OCI-LY3 (cell line): ENCODE data around the gene TMEM97.

Experiments
- EZH2phosphoT487 ChIP-seq: fragments of 200-600 bp; shearing (Covaris generic); IDR thresholded peaks from 2 replicates; pipeline ENCODE4 v1.6.1; 2018; ENCODE audit warnings: antibody characterized with exemption, mixed run types, low read depth
- TF ChIP-seq, protein P1 (sequence below): fragments of 200-600, 300-600 bp; sonication (generic); IDR thresholded peaks from 2 replicates; pipeline ENCODE4 v1.5.1; 2014; ENCODE audit warnings: antibody characterized with exemption, low read length, low read depth

DNA sequence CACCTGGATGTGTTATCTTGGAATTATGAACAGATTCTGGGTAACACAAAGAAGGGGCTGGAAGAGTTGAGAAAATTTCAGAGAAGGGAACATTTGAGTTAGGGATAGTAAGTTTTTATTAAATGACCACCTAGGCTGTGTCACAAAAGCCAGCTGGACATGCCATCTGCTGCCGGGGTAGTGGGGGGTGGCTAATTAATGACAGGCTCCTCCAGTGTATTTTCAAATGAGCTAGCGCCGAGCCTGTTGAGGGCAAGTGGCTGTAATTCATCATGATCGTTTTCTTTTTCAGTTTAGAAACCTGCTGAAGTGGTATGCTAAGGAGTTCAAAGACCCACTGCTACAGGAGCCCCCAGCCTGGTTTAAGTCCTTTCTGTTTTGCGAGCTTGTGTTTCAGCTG, 6.2 kb downstream of the TMEM97 start:
- TF ChIP-seq, protein P1, sequence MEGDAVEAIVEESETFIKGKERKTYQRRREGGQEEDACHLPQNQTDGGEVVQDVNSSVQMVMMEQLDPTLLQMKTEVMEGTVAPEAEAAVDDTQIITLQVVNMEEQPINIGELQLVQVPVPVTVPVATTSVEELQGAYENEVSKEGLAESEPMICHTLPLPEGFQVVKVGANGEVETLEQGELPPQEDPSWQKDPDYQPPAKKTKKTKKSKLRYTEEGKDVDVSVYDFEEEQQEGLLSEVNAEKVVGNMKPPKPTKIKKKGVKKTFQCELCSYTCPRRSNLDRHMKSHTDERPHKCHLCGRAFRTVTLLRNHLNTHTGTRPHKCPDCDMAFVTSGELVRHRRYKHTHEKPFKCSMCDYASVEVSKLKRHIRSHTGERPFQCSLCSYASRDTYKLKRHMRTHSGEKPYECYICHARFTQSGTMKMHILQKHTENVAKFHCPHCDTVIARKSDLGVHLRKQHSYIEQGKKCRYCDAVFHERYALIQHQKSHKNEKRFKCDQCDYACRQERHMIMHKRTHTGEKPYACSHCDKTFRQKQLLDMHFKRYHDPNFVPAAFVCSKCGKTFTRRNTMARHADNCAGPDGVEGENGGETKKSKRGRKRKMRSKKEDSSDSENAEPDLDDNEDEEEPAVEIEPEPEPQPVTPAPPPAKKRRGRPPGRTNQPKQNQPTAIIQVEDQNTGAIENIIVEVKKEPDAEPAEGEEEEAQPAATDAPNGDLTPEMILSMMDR: no peak
- no peak for TF ChIP-seq EZH2phosphoT487
